Cerebellar cortex (tissue), 1 donor: ENCODE measurements around the gene EGLN3.

Experiments
- DNase-seq: peaks from one replicate; pipeline ENCODE4 v3.0.0-alpha.2; 2015; ENCODE audit warnings: low spot score

The EGLN3 gene

DNA sequence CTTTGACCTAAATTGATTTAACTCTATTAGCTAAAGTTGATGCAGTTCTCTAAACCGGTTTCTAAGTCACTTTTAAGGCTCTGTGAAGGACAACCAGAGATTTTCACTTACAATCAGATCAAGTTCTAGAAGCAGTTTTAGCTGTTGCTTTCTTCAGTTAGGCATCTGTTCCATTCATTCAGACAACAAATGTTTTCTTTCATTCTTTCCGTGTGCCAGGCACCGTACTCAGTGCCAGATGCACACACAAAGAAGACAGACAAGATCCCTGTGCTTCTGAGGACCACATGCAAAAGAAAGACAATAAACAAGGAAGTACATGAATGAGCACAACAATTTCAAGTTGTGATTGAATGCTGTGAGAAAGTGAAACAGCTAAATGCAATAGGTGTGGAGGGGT, 11.1 kb upstream of the EGLN3 start:
- DNase-seq, result no peak

DNA sequence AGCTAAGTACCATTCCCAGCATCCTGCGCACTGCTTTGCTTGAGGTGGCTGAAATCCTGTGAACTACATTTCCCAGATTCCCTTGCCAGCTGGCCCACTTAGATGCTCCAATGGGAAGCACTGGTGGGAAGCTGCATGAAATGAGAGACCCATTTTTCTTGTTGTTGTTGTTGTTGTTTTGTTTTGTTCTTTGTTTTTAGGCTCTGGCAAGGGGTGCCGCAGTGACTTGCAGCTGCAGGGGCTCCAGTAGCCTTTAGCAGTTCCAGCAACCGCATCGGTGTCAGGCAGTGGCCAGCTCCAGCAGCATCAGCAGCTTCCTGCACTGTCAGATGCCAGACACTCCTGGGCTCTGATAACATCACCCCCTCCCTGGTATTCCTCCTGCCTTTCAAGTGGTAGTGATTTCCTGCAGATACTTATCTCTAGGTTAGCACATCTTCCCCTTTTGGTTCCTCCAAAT, 8.8 kb upstream of the EGLN3 start:
- DNase-seq, result no peak

DNA sequence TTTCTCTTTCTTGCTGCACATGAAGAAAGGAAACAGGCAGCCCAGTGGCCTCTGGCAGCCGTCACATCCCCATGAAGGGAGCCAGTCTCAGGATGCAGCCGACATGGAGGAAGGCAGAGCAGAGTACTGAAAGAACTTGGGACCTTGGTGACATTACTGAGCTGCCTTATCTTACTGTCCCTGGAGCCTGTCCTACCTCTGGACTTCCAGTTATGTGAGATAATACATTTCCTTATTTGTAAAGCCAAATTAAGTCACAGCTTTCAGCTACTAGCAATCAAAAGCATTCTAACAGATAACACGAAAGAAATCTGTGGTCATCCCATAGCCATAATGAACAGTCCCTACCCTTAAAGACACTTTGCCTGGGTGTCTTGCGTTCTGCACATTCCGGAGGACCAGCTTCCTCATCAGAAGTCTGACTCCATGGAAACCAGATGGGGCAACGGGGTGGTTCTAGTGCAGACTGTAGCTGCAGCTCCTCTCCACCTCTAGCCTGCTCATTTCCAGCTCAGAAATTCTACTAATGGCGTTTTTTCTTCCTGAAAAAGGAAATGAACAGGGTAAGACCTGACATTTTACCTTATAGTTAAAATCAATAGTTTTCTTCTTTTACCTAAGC, 7.8 kb upstream of the EGLN3 start:
- DNase-seq, result no peak

DNA sequence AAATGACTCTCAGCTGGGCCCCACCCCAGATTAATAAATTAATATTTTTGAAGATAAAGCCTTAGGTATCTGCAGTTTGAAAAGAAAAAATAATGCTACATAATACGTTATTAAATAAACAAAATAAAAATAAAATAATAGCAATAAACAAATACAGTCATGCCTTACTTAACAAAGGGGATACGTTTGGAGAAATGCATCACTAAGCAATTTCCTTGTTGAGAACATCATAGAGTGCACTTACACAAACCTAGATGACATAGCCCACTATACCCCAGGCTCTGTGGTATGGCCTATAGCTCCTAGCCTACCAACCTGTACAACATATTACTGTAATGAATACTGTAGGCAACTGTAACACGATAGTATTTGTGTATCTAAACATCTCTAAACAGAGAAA, 7.1 kb upstream of the EGLN3 start:
- no peak for DNase-seq

DNA sequence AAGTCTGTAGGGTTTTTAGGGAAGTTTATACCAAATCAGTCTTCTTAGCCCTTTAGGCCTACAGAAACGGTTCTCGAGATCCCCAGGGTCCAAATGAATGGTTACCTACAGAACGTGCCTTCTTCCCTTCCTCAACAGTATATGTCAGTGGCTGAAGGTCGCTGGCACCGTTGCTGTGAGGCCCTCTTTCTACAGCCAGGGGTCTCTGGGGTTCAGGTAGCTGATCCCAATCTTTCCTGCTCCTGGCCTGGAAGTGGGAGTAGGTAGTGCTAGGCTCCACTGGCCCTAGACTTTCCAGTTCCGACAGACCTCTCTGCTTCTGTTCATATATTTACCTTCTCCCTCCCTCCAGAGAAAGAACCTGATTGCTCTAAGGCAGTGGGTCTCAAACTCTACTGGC, 6.4 kb upstream of the EGLN3 start:
- DNase-seq, result no peak

DNA sequence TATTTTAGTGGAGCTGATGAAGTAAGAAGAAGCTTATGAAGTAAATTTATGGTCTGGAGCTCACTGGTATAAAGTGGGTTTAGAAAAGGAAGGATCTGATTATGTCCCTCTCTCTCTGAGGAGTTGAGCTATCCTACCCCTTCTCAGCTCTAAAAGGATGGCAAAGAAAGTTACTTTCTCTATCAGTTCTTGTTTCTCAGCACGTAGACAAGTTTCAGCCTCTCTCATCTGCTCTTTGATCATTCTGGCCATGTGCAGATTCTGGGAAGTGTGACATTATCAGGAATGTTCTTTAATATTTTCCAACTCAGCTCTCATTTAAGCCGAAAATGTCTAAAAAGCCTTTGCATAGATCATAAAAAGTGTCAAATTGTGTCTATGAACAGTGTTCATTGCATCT, 5.8 kb upstream of the EGLN3 start:
- no peak for DNase-seq

DNA sequence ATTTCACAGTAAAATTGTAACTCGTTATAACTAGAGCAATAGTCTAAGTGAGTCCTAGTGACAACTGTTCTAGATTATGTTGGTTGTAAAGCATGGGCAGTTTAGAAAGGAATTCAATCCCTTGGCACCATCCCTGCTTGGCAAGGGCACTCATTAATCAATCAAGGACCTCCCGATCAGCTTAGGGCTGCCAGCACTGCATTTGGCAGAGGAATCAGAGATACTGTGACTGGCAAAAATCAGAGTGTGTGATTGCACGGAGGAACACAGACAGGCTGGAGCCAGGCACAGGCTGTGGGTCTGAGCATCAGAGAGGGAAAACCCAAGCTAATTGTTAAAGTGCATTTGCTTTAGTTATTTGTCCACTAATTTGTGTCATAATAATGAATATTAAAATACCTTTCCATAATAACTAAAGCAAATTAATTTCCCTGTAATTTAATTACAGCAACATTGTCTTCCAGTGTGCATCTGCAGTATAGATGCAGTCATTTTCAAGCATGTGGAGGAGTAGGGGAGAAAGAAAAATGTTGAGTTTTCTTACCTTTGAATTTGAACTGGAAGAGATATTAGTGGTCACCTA, 3.2 kb upstream of the EGLN3 start:
- DNase-seq, result no peak

DNA sequence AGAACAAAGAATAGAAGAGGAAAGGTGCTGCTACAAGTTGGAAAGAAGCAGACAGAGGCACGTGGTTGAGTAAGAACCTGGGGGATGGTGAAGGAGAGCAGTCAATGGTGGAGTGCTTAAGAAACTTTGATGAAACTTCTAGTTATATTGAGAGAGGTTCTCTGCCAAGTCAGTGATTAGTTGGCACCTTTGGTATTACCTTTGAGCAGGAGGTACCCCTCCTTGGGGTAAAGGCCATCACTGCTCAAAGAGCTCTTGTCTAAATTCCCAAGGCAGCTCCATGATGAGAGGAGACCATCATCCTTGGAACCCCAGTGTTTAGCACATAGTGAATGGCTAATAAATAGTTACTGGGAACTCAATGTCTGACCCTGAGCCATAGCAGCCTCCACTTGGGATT, 1.7 kb upstream of the EGLN3 start:
- no peak for DNase-seq

DNA sequence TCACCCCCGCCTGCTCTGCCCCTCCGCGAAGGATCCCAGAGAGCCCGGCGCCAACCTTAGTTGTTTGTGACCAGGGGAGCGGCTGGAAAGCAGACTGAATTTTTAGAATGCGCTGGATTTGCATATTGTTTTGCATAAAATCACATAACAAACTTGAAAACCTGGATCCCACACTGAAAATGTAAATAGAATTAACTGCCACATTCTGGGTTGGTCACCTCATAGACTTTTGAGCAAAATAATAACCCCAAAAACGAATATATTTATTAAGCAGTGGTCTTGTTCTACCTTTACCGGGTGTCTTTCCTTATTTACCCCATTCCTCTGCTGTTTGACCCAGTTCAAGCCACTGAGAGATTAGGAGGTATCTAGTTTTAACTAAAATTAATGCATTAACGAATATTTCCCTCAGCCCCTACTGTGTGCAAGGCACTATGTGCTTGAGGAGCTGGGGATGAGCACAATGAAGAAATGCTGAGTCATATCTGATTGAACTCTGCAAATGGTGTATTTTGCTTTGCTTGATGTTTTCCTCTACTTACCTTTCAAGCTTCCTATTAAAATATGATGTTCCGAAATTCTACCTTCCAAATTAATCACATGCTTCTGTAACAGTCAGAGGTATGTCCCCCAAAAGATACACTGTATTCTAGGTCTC, 438 bp upstream of the EGLN3 start:
- no peak for DNase-seq

DNA sequence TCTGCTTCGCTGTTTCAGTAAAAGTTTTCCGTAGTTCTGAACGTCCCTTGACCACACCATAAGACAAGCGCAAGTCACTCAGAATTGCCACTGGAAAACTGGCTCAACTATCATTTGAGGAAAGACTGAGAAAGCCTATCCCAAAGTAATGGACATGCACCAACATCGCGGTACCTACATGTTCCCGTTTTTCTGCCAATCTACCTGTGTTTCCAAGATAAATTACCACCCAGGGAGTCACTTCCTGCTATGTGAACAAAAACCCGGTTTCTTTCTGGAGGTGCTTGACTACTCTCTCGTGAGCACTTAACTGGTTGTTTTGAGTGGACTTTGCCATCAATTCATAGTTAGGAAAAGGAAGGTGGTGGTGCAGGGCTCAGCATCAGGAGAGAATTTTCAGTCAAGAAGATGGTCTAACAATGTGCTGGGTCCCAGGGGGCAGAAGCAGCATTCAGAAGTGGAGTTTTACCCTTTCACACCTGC, 1.4 kb downstream of the EGLN3 start:
- DNase-seq, result no peak

DNA sequence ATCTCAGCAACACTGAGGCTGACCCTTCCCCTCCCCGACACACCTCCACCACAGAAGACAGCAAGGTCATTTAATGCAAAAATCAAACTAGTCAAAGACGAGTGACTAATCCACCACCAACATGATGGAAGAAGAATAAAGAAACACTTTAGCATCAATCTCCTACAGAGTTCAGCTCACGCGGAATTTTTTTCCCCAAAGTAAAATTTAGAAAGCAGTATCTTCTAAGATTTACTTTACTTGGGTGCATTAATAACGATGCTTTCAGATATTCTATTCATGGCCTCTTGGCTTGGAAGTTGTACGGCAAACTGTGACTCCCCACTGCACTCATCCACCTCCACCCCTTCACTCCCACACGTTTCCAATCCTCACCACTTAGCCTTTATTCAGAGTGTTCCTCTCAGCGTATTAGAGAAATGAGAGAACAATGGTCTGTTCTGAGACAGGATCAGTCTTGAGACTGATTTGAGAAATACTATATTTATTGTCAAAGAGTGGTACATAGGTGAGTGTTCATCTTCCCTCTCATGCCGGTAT, 1.9 kb downstream of the EGLN3 start:
- no peak for DNase-seq

DNA sequence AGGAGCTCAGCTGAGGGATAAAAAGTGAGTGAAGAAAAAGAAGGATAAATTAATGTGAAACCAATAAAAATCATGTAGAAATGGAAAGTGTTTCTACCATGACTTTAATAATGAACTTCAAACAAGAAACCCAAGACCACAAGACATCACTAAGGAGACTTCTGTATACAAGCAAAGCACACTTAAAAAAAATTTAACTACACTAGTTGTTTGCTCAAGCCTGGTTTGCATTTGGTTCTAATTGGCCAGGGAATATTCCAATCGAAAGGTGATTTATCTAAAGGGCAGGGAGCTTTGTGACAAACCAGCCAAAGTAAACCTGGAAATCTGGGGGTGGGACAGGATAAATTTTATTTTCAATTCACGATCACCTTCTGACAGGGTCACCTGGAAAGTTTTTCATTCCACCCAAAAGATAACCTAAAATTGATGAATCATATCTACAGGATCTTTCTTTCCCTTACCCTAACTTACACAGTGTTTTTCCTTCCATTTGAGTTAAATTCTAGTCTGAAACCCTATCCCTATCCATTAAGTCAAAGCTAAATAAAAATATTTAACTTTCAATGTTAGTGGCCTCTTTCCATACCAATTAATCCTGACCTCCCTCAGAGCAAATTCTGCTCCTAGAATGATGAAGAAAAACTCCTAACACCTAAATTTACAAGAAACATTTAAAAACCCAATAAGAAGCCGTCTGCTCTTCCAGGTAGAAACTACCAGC, 2.6 kb downstream of the EGLN3 start:
- no peak for DNase-seq

DNA sequence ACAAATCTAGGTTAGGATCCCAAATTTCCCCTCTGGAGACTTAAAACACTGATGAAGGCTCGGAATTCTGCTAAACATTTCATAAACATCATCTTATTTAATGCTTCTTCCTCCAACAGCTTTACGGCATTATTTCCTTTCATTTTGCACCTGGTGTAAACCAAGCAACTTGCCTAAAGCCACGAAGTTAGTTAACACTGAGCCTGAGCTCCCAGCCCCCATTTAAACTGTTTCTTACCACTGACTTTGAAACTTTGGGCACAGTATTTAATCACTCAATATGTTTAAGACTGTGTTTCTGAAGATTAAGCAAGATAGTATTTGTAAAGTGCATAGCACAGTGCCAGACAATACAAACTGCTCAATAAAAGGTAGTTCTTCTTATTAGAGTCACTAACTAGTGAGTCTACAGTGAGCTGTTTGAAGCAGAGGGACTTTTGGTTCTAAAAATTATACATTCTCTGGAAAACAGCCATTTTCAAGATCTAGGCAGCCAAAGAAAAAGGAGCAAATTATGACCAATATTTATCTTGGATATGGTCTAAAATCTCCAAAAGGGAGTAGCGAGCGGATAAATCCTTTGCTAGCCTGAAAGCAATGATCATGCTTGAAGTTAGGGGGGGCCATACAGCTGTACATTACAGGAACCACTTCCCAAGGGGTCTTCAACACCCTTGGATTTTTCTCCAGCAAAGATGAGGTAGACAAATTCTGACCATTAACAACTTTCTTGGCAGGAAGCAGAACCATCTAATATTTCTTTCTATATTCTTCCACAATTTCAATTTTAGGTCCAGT, 4.0 kb downstream of the EGLN3 start:
- DNase-seq, result no peak

DNA sequence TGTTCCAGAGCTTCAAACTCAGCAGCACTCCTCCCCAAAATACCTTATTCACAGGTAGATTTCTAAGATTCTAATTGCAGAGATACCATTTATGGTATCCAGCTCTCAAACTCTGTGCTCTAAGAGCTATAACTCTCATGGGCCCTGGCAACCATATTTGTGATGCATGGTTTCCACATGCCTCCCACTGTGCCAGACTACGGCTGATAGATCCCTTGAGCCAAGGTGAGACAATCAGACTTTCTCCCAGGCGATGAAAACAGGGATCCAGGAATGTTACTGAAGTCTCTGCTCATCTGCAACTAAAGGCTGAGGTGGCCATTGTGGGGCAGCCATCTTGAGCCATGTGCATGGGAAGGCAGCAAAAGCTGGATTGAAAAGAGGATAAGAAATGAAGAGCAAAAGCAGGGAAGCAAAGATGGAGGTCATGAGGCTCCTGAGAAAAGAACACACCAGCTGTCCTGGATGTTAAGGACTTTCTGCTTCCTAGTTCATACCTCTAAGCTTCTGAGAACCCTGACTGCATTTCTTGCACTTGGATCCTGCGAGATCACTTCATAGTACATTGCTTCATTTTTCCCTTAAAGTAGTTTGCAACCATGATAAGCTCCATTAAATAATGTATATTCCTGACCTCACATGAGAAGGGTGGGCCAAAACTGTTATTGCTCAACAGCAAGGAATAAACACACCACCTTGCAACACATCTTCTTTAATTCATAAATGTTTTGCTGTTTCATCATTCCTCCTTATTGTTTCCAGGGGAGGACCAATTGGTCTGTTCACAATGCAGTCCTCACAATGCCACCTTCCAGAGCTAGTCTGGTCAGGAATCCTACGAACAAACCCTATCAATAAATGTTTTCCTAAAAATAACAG, 5.4 kb downstream of the EGLN3 start:
- DNase-seq, result no peak

DNA sequence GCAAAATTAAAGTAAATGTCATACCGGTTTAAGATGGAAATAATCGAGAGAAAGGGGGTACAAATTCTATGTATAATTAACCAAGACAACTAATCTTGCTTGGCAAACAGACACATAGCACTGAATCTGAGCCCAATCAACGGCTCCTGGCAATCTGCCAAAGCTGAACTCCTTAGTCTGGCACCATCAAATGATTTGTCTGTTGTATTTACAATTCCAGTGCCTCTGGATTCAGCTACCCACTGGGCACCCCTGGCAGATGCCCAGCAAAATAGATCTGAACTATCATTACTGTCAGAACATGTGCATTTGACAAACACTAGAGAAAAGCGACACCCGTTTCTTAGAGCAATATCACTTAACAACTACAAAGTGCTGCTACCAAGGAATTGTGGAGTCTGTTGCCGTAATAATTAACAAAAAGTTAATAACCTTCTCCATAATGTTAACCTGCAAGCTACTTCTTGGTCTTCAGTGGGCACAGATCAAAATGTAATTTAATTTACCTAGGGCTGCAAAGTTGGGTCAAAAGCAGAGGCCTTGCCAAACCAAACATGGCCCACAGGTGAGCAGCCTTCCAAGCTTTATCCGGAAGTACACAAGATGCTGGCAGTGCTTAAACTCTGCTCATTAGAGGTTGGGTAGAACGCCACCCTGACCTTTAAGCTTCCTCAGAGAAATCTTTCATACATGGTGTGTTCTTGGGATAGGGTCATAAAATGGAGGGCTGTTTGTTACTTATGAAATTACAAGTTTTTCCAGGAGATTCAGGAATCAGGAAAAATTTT, 7.6 kb downstream of the EGLN3 start:
- DNase-seq, result no peak

DNA sequence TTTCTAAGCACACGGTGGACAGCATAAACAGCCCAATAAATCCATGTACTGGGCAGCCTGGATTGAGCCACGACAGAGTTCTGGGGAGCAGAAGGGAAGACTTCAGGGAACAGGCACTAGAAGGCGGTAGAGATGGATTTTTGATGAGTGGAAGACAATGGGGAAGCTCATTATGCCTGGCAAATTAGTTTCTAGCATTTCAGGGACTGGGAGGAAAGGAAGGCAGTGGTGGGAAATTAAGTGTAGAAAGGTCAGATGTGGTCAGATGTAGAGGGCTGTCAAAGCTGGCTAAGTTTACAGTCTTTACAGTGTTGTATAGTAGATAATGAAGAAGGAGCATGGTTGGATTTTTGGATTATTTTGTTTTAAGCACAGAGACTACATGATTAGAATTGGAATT, 9.2 kb downstream of the EGLN3 start:
- DNase-seq, result no peak

DNA sequence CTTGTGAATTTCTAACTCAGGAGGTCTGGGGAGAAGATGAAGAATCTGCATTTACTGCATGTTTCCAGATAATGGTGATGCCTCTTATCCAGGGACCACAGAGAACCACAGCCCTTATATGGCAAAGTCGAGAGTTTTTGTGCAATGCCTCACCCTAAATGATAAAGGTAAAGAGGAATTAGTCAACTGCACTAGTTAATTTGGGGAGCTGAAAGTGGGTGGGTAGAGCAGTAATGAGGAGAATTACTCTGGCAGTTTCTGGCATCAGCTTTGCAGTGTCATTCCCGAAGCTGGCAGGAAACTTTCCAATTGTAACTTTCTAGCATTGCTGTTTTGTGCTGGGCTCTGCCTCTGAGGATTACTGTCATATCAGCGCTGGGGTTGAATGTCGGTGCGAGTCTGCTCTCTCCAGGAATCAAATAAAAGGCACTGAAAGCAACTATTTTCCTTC, 10.3 kb downstream of the EGLN3 start:
- DNase-seq, result no peak

DNA sequence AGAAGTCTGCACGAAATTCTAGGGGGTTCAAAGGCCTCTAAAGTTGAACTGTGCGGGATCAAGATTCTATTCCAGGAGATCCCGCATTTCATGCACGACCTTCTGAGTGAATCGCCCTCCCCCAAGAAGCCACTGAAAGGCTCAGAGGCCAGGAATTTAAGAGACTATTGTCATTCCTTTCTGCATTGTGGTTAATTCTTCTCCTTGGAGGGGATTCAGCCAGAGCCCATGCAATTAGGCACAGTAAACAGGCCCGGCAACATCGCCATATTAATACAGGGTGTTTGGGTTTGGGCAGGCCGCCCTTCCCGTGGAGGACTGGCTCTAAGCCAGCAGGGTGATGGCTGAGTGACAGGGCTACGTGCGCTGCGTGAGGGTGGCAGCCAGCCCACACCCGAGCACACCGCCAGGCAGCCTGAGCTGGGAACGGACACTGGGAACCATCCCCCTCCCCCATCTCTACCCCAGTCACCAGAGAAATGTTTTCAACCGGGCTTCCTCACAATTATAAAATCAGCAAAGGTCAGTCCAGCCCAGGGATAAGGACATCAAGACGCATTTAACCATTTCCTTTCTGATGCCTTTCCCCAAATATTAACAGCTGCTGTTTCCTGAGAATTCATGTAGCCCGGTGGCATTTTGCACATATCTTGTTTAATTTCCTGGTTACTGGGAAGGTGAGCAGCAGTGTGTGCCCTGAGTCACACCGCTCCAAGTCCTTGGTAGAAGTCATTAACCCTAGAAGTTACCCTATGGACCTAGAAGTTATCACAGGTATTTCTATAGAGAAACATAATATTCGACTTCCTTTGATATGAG, 12.5 kb downstream of the EGLN3 start:
- DNase-seq, result peak; percentile 58

DNA sequence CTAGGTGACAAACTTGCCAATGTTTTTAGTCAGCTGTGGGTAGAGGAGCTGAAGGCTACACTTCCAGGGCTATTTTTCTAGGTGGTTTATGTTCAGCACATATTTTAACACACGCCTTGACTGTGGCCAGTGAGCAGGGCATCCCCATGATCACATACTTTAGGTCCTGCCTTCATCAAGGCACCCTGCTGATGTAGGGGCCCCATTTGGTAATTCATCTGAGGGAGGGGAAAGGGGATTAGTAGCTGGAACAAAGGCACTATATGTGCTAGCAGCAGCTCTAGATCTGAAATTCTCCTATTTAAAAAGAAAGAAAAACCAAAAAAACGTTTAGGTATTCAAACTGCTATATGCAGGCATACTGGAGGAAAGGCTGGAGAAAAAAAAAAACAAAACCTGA, 14.5 kb downstream of the EGLN3 start:
- DNase-seq, result no peak
